WTC11 (cell line): ENCODE measurements around the gene KCNC3. TPM values are rescaled to one million over a fixed set of nuclear protein-coding genes. Genes with fewer than 3 reads are reported as not detected.

Experiments
- ATAC-seq: fragments of 200-7000 bp; cut with Tn5 transposase; 2 replicates; pipeline ENCODE4 v1.10.0; 2021; ENCODE audit warnings: mild to moderate bottlenecking, moderate library complexity
- CTCF ChIA-PET: fragments of 300-600 bp; sonication (Branson Sonifier 250); formaldehyde crosslinking; loops from one replicate; lab custom pipeline; 2021; ENCODE audit warnings: antibody characterized with exemption; lab: Charles Lee
- POLR2A ChIA-PET: fragments of 350-600 bp; sonication (Branson Sonifier 250); formaldehyde crosslinking; loops from one replicate; lab custom pipeline; 2021; ENCODE audit warnings: antibody characterized with exemption; lab: Charles Lee
- DNase-seq: peaks from one replicate; pipeline ENCODE4 v3.0.0; 2021; ENCODE audit warnings: low spot score
- H3K27ac Mint-ChIP-seq: 2 replicates; pipeline ENCODE4 v1.8.0; 2021; ENCODE audit warnings: mixed read lengths
- H3K27me3 Mint-ChIP-seq: 2 replicates; pipeline ENCODE4 v1.8.0; 2021; ENCODE audit warnings: low read depth, mild to moderate bottlenecking, moderate library complexity, mixed read lengths
- H3K36me3 Mint-ChIP-seq: 2 replicates; pipeline ENCODE4 v1.8.0; 2021; ENCODE audit warnings: mixed read lengths
- H3K4me1 Mint-ChIP-seq: 2 replicates; pipeline ENCODE4 v1.8.0; 2022; ENCODE audit warnings: mixed read lengths
- H3K4me3 Mint-ChIP-seq: 2 replicates; pipeline ENCODE4 v1.8.0; 2021; ENCODE audit warnings: mild to moderate bottlenecking, moderate library complexity, mixed read lengths
- H3K9me3 Mint-ChIP-seq: 2 replicates; pipeline ENCODE4 v1.8.0; 2021; ENCODE audit warnings: mixed read lengths
- ATF6 ChIP-seq: sonication (generic); formaldehyde crosslinking; IDR thresholded peaks from 2 replicates; pipeline ENCODE4 v1.8.1; 2023; ENCODE audit warnings: mild to moderate bottlenecking, missing genetic modification reagents
- FOXP4 ChIP-seq: sonication (generic); formaldehyde crosslinking; IDR thresholded peaks from 2 replicates; pipeline ENCODE4 v1.8.0; 2022; ENCODE audit warnings: mild to moderate bottlenecking, missing genetic modification reagents
- IRF1 ChIP-seq: sonication (generic); formaldehyde crosslinking; IDR thresholded peaks from 2 replicates; pipeline ENCODE4 v1.8.0; 2023; ENCODE audit warnings: missing genetic modification reagents
- MLX ChIP-seq: sonication (generic); formaldehyde crosslinking; IDR thresholded peaks from 2 replicates; pipeline ENCODE4 v1.8.1; 2023; ENCODE audit warnings: mild to moderate bottlenecking, missing genetic modification reagents, moderate library complexity
- SMAD4 ChIP-seq: sonication (generic); formaldehyde crosslinking; IDR thresholded peaks from 2 replicates; pipeline ENCODE4 v1.8.0; 2022; ENCODE audit warnings: mild to moderate bottlenecking, missing genetic modification reagents
- TEAD4 ChIP-seq: sonication (generic); formaldehyde crosslinking; IDR thresholded peaks from 2 replicates; pipeline ENCODE4 v1.8.0; 2022; ENCODE audit warnings: mild to moderate bottlenecking, missing genetic modification reagents
- USF1 ChIP-seq: sonication (generic); formaldehyde crosslinking; IDR thresholded peaks from 2 replicates; pipeline ENCODE4 v1.8.0; 2022; ENCODE audit warnings: mild to moderate bottlenecking, missing genetic modification reagents
- ZNF532 ChIP-seq: fragments of 250-450 bp; sonication (Bioruptor Pico); IDR thresholded peaks from 2 replicates; pipeline ENCODE4 v1.9.0; 2021; ENCODE audit warnings: mild to moderate bottlenecking, borderline replicate concordance
- ZSCAN18 ChIP-seq: fragments of 250-450 bp; sonication (Bioruptor Pico); IDR thresholded peaks from 2 replicates; pipeline ENCODE4 v2.1.2; 2022; ENCODE audit warnings: mild to moderate bottlenecking, moderate library complexity
- total RNA-seq: library from RNA; stranded (reverse); gene quantifications from 3 replicates; pipeline ENCODE4 v1.2.3, GENCODE V29; 2021

Gene KCNC3
- total RNA-seq, 1 experiment from 2014 or later = 8.5 TPM

- TF ChIP-seq ATF6 (CRISPR knock-in tag) (no peak), IRF1 (CRISPR knock-in tag) (no peak), USF1 (CRISPR knock-in tag) (no peak)
These were observed 28.2 kb downstream of the KCNC3 start (continued) for GRCh38 chr19:50300814-50301606.

- no peak overlapping the region for H3K27ac Mint-ChIP-seq
- H3K36me3 Mint-ChIP-seq = peaks cover 34% of the 10 kb centered on the region
- ChIA-PET POLR2A (interaction anchor here (0.7 kb wide), 2 partner anchors 41 to 98 kb away, joined by 3 to 4 read pairs; no protein-coding TSS in a partner anchor), CTCF (interaction anchor here (1.1 kb wide), 1 partner anchor 63 kb away, joined by 3 read pairs; no protein-coding TSS in a partner anchor)
- H3K9me3 Mint-ChIP-seq = peaks cover 6% of the 10 kb centered on the region; the same call in 1 of the 2 replicates
- H3K27me3 Mint-ChIP-seq = peaks cover 21% of the 10 kb centered on the region
- DNase-seq (no peak), ATAC-seq (no peak)
- H3K4me3 Mint-ChIP-seq = no peak overlapping the region
- H3K4me1 Mint-ChIP-seq = no peaks in the 10 kb centered on the region
- TF ChIP-seq SMAD4 (CRISPR knock-in tag) (no peak), FOXP4 (CRISPR knock-in tag) (no peak), ZNF532 (no peak), TEAD4 (CRISPR knock-in tag) (no peak), MLX (CRISPR knock-in tag) (no peak), ZSCAN18 (no peak)
These were observed 29.1 kb downstream of the KCNC3 start for GRCh38 chr19:50300051-50300450.
